SK-N-SH treated with all-trans-retinoic acid at 6 μM for 48 hours (cell line): ENCODE data around the gene ZNF468.

Source experiments
- ARNTL ChIP-seq: fragments of 450-650 bp; formaldehyde crosslinking; IDR thresholded peaks from 2 replicates; pipeline ENCODE4 v1.5.0; 2020; ENCODE audit warnings: low read depth, mild to moderate bottlenecking, moderate library complexity, borderline replicate concordance
- CSDC2 ChIP-seq: fragments of 250-450 bp; sonication (Bioruptor Pico); IDR thresholded peaks from 2 replicates; pipeline ENCODE4 v1.5.0; 2020; ENCODE audit warnings: mild to moderate bottlenecking, moderate library complexity
- OSR1 ChIP-seq: fragments of 250-450 bp; sonication (Bioruptor Pico); IDR thresholded peaks from 2 replicates; pipeline ENCODE4 v1.8.0; 2022; ENCODE audit warnings: moderate library complexity, mild to moderate bottlenecking, inconsistent platforms
- RARB ChIP-seq: fragments of 250-450 bp; sonication (Bioruptor Pico); IDR thresholded peaks from 2 replicates; pipeline ENCODE4 v1.8.0; 2021; ENCODE audit warnings: mild to moderate bottlenecking, moderate library complexity
- TCF4 ChIP-seq: fragments of 250-450 bp; sonication (Bioruptor Pico); IDR thresholded peaks from 2 replicates; pipeline ENCODE4 v1.8.0; 2021; ENCODE audit warnings: mild to moderate bottlenecking, moderate library complexity, borderline replicate concordance
- ZFP3 ChIP-seq: fragments of 250-450 bp; sonication (Bioruptor Pico); IDR thresholded peaks from 2 replicates; pipeline ENCODE4 v1.5.0; 2020; ENCODE audit warnings: mild to moderate bottlenecking, moderate library complexity
- ZFP30 ChIP-seq: fragments of 450-650 bp; formaldehyde crosslinking; IDR thresholded peaks from 2 replicates; pipeline ENCODE4 v1.5.0; 2022; ENCODE audit warnings: mild to moderate bottlenecking, moderate library complexity
- ZNF565 ChIP-seq: fragments of 450-650 bp; formaldehyde crosslinking; conservative IDR thresholded peaks from 2 replicates; pipeline ENCODE4 v1.5.0; 2020; ENCODE audit warnings: low read depth, mild to moderate bottlenecking, moderate library complexity
- TF ChIP-seq, protein P1 (sequence below): fragments of 250-450 bp; sonication (Bioruptor Pico); IDR thresholded peaks from 2 replicates; pipeline ENCODE4 v1.5.1; 2020; ENCODE audit warnings: low read depth, mild to moderate bottlenecking, moderate library complexity
- TF ChIP-seq, protein P2 (sequence below): fragments of 250-450 bp; sonication (Bioruptor Pico); IDR thresholded peaks from 2 replicates; pipeline ENCODE4 v1.8.0; 2020; ENCODE audit warnings: mild to moderate bottlenecking, moderate library complexity, borderline replicate concordance
- TF ChIP-seq, protein P3 (sequence below): fragments of 250-450 bp; sonication (Bioruptor Pico); IDR thresholded peaks from 2 replicates; pipeline ENCODE4 v1.5.1; 2021; ENCODE audit warnings: mild to moderate bottlenecking, moderate library complexity

DNA sequence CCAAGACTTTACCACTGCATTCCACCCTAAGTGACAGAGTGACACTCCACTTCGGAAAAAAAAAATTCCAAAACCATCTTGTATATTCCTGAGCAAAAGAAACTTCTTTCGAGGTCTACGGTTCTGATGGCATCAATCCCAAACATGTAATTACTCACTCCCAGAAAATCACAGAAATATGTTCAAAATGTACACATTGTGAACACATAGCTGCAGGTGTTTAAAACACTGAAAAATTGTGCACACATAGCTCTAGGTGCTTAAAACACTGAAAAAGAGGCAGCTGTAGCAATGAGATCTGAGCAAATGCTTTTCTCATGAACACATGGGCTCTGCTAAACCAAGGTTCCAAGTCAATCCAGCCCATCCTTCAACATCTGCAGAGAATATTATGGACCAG, 14.0 kb upstream of the ZNF468 start:
- TF ChIP-seq TCF4 (CRISPR knock-in tag) (no peak), ZFP30 (CRISPR knock-in tag) (no peak), CSDC2 (CRISPR knock-in tag) (no peak), ZFP3 (CRISPR knock-in tag) (no peak), OSR1 (CRISPR knock-in tag) (no peak), ZNF565 (CRISPR knock-in tag) (no peak), ARNTL (CRISPR knock-in tag) (no peak), RARB (CRISPR knock-in tag) (no peak)
- TF ChIP-seq, protein P1, sequence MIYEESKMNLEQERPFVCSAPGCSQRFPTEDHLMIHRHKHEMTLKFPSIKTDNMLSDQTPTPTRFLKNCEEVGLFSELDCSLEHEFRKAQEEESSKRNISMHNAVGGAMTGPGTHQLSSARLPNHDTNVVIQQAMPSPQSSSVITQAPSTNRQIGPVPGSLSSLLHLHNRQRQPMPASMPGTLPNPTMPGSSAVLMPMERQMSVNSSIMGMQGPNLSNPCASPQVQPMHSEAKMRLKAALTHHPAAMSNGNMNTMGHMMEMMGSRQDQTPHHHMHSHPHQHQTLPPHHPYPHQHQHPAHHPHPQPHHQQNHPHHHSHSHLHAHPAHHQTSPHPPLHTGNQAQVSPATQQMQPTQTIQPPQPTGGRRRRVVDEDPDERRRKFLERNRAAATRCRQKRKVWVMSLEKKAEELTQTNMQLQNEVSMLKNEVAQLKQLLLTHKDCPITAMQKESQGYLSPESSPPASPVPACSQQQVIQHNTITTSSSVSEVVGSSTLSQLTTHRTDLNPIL (CRISPR knock-in tag), result no peak
- TF ChIP-seq, protein P2, sequence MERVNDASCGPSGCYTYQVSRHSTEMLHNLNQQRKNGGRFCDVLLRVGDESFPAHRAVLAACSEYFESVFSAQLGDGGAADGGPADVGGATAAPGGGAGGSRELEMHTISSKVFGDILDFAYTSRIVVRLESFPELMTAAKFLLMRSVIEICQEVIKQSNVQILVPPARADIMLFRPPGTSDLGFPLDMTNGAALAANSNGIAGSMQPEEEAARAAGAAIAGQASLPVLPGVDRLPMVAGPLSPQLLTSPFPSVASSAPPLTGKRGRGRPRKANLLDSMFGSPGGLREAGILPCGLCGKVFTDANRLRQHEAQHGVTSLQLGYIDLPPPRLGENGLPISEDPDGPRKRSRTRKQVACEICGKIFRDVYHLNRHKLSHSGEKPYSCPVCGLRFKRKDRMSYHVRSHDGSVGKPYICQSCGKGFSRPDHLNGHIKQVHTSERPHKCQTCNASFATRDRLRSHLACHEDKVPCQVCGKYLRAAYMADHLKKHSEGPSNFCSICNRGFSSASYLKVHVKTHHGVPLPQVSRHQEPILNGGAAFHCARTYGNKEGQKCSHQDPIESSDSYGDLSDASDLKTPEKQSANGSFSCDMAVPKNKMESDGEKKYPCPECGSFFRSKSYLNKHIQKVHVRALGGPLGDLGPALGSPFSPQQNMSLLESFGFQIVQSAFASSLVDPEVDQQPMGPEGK (CRISPR knock-in tag), result no peak
- TF ChIP-seq, protein P3, sequence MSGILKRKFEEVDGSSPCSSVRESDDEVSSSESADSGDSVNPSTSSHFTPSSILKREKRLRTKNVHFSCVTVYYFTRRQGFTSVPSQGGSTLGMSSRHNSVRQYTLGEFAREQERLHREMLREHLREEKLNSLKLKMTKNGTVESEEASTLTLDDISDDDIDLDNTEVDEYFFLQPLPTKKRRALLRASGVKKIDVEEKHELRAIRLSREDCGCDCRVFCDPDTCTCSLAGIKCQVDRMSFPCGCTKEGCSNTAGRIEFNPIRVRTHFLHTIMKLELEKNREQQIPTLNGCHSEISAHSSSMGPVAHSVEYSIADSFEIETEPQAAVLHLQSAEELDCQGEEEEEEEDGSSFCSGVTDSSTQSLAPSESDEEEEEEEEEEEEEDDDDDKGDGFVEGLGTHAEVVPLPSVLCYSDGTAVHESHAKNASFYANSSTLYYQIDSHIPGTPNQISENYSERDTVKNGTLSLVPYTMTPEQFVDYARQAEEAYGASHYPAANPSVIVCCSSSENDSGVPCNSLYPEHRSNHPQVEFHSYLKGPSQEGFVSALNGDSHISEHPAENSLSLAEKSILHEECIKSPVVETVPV (CRISPR knock-in tag), result no peak
